ENCODE measurements around the gene ZNF385C.

Gene ZNF385C

DNA sequence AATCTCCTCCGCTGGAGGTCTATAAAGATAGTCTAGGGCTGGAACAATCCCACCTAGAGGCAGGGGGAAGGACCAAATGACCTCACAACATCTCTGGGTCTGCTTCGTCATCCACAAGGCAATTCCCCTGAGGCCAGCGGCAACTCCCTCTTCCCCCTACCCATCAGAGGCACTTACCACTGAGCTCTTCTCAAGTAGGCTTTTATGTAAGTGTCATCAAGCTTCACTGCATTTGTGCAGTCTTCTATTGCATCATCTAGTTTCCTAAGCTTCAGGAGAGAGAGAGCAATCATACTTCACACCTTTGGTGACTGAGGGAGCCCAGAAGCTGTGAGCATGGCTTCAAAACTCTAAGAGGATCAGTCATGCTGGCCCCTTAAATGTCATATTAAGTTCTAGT, 110.6 kb downstream of the ZNF385C start:
- Histone ChIP-seq H3K27me3 (ENCODE audit: insufficient read depth, poor library complexity, severe bottlenecking) (no peaks in the 10 kb centered on the region), H3K4me3 (replicated peaks; ENCODE audit: insufficient read depth, low read length) (no peak overlapping the region), H3K27ac (replicated peaks) (no peak overlapping the region)
- TF ChIP-seq SPI1 (IDR thresholded peaks at IDR 0.05; ENCODE audit: borderline replicate concordance, low read depth): no peak
- TF ChIP-seq GABPA (IDR thresholded peaks at IDR 0.05; ENCODE audit: low read depth): no peak
- TF ChIP-seq POLR2AphosphoS5 (IDR thresholded peaks at IDR 0.05; ENCODE audit: low read depth): no peak
- no peak for DNase-seq (ENCODE audit: low read depth in 1 of 2, low spot score in 1 of 2)

DNA sequence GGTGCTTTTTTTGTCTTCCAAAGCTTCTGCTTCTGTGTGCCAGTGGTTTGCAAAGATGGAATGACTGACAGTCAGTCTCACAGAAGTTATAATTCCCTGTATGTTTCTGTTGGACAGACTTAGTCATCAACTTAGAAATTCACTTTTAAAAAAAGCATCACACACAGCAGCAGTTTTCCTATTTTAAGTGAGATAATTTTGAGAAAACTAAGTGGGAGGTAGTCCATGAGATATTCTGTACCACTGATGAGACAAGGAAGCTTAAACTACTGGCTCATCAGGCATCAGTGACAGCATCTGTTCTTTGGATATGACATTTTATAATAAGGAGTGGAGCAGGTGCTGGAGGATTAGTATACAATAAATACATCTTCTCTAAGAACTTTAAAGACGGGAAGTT, 111.6 kb downstream of the ZNF385C start:
- no peak for DNase-seq (ENCODE audit: low read depth in 1 of 2, low spot score in 1 of 2)
- TF ChIP-seq GABPA (IDR thresholded peaks at IDR 0.05; ENCODE audit: low read depth) (no peak), POLR2AphosphoS5 (IDR thresholded peaks at IDR 0.05; ENCODE audit: low read depth) (no peak), SPI1 (IDR thresholded peaks at IDR 0.05; ENCODE audit: borderline replicate concordance, low read depth) (no peak)
- TF ChIP-seq, protein P1, sequence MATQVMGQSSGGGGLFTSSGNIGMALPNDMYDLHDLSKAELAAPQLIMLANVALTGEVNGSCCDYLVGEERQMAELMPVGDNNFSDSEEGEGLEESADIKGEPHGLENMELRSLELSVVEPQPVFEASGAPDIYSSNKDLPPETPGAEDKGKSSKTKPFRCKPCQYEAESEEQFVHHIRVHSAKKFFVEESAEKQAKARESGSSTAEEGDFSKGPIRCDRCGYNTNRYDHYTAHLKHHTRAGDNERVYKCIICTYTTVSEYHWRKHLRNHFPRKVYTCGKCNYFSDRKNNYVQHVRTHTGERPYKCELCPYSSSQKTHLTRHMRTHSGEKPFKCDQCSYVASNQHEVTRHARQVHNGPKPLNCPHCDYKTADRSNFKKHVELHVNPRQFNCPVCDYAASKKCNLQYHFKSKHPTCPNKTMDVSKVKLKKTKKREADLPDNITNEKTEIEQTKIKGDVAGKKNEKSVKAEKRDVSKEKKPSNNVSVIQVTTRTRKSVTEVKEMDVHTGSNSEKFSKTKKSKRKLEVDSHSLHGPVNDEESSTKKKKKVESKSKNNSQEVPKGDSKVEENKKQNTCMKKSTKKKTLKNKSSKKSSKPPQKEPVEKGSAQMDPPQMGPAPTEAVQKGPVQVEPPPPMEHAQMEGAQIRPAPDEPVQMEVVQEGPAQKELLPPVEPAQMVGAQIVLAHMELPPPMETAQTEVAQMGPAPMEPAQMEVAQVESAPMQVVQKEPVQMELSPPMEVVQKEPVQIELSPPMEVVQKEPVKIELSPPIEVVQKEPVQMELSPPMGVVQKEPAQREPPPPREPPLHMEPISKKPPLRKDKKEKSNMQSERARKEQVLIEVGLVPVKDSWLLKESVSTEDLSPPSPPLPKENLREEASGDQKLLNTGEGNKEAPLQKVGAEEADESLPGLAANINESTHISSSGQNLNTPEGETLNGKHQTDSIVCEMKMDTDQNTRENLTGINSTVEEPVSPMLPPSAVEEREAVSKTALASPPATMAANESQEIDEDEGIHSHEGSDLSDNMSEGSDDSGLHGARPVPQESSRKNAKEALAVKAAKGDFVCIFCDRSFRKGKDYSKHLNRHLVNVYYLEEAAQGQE (IDR thresholded peaks at IDR 0.05; ENCODE audit: insufficient replicate concordance, low read depth): no peak
- Histone ChIP-seq H3K27me3 (ENCODE audit: insufficient read depth, poor library complexity, severe bottlenecking) (no peaks in the 10 kb centered on the region), H3K4me3 (replicated peaks; ENCODE audit: insufficient read depth, low read length) (no peak overlapping the region), H3K27ac (replicated peaks) (no peak overlapping the region)

DNA sequence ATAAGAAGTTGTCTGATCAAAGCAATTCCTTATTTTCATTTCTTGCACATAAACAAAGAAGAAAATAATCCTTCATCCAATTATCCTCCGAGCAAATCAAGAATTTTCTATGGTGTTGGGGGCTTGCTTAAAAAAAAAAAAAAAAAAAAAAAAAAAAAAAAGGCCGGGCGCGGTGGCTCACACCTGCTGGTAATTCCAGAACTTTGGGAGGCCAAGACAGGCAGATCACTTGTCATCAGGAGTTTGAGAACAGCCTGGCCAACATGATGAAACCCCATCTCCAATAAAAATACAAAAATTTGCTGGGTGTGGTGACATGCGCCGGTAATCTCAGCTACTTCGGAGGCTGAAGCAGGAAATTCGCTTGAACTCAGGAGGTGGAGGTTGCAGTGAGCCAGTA, 112.4 kb downstream of the ZNF385C start:
- no peak for DNase-seq (ENCODE audit: low read depth in 1 of 2, low spot score in 1 of 2)
- H3K27ac ChIP-seq (replicated peaks): no peak overlapping the region
- TF ChIP-seq GABPA (IDR thresholded peaks at IDR 0.05; ENCODE audit: low read depth) (no peak), POLR2AphosphoS5 (IDR thresholded peaks at IDR 0.05; ENCODE audit: low read depth) (no peak)
- no peaks in the 10 kb centered on the region for H3K27me3 ChIP-seq (ENCODE audit: insufficient read depth, poor library complexity, severe bottlenecking)
- H3K4me3 ChIP-seq (replicated peaks; ENCODE audit: insufficient read depth, low read length): no peak overlapping the region

DNA sequence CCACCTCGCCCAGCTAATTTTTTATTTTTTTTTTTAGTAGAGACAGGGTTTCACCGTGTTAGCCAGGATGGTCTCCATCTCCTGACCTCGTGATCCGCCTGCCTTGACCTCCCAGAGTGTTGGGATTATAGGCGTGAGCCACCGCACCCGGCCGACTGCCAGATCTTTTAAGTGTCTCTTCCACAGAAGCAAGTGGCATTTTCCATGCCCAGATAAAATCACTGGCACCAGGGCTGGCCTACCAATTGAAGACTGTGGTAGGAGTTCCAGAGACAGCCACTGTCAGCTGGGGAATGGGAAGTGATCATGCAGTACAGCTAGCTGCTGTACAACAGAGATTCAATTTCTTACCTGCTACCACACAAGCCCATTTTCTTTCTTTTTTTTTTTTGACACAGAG, 113.8 kb downstream of the ZNF385C start:
- TF ChIP-seq POLR2AphosphoS5 (IDR thresholded peaks at IDR 0.05; ENCODE audit: low read depth): no peak
- Histone ChIP-seq H3K27me3 (ENCODE audit: insufficient read depth, poor library complexity, severe bottlenecking) (no peaks in the 10 kb centered on the region), H3K4me3 (replicated peaks; ENCODE audit: insufficient read depth, low read length) (no peak overlapping the region), H3K27ac (replicated peaks) (no peak overlapping the region)
- DNase-seq (ENCODE audit: low read depth in 1 of 2, low spot score in 1 of 2): no peak

DNA sequence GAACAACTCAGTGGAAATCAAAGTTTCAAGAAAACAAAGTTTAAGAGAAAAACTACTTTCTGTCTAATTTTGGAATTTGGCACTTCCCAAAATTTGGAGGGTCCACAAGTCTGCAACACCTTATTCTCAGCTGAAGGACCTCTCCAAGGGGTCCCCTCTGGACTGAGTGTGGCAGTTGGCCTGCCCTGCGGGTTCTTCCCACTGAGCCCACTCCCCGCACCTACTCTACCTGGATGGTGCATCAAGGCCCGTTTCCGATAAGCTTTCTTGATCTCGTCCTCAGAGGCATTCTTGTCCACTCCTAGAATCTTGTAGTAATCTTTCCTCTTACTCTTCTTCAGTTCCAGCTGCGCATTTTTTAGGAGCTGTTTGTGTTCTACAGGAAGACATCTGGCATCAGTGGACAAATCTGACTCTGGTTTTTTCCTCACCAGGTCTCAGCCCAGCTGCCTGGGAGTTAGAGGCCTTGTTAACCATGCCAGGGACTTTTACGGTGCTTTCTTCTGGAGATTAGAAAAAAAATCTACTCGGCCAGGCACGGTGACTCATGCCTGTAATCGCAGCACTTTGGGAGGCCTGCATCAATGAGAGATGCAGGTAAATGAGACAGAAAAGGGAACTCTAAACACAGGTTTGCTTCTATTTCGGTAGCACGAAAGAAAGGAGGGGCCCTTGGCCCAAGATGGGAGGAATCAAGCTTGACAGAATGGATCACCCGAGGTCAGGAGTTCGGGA, 116.1 kb downstream of the ZNF385C start:
- Histone ChIP-seq H3K27ac (replicated peaks) (no peak overlapping the region), H3K4me3 (replicated peaks; ENCODE audit: insufficient read depth, low read length) (no peak overlapping the region), H3K27me3 (ENCODE audit: insufficient read depth, poor library complexity, severe bottlenecking) (no peaks in the 10 kb centered on the region)
- TF ChIP-seq, protein P2, sequence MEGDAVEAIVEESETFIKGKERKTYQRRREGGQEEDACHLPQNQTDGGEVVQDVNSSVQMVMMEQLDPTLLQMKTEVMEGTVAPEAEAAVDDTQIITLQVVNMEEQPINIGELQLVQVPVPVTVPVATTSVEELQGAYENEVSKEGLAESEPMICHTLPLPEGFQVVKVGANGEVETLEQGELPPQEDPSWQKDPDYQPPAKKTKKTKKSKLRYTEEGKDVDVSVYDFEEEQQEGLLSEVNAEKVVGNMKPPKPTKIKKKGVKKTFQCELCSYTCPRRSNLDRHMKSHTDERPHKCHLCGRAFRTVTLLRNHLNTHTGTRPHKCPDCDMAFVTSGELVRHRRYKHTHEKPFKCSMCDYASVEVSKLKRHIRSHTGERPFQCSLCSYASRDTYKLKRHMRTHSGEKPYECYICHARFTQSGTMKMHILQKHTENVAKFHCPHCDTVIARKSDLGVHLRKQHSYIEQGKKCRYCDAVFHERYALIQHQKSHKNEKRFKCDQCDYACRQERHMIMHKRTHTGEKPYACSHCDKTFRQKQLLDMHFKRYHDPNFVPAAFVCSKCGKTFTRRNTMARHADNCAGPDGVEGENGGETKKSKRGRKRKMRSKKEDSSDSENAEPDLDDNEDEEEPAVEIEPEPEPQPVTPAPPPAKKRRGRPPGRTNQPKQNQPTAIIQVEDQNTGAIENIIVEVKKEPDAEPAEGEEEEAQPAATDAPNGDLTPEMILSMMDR (IDR thresholded peaks at IDR 0.05; ENCODE audit: insufficient read depth, low read length): no peak
- TF ChIP-seq, protein P1 (IDR thresholded peaks at IDR 0.05; ENCODE audit: insufficient replicate concordance, low read depth): no peak
- no peak for TF ChIP-seq POLR2AphosphoS5 (IDR thresholded peaks at IDR 0.05; ENCODE audit: low read depth)
- TF ChIP-seq SPI1 (IDR thresholded peaks at IDR 0.05; ENCODE audit: borderline replicate concordance, low read depth): no peak
- no peak for TF ChIP-seq GABPA (IDR thresholded peaks at IDR 0.05; ENCODE audit: low read depth)
- DNase-seq (ENCODE audit: low read depth in 1 of 2, low spot score in 1 of 2): no peak

DNA sequence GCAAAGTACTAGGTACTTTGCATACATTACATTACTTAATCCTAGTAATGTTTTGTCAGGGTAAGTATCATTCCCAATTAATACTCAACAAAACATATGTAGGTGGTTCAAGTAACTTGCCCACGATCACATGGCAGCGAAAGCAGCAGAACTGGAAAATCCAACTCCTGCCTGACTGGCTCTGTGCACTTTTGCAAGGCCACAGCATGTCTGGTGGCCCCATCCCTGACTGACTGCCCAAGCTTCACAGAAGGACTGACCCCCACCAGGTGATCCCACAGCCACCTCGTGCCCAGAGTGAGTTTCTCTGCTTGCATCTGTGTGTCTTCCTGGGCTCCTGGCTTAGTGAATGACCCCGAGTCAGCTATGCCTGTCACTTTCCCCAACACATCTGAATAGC, 120.3 kb downstream of the ZNF385C start:
- no peaks in the 10 kb centered on the region for H3K27me3 ChIP-seq (ENCODE audit: insufficient read depth, poor library complexity, severe bottlenecking)
- H3K27ac ChIP-seq (replicated peaks): no peak overlapping the region

More for the DNA sequence above, 120.3 kb downstream of the ZNF385C start:
- TF ChIP-seq, protein P1 (IDR thresholded peaks at IDR 0.05; ENCODE audit: insufficient replicate concordance, low read depth): no peak
- H3K4me3 ChIP-seq (replicated peaks; ENCODE audit: insufficient read depth, low read length): no peak overlapping the region
- DNase-seq (ENCODE audit: low read depth in 1 of 2, low spot score in 1 of 2): no peak
